Activated effector memory CD4-positive, alpha-beta T cell treated with Interleukin-2 at 50 U/mL for 16 hours (primary cell): Measurements from ENCODE around the gene C5AR2.
"Not testable (repeated sequence)": the region's sequence is repeated elsewhere in the genome, so short reads cannot be mapped to it uniquely, and the experiment has no call there.

Experiments
- DNase-seq: peaks from one replicate; pipeline ENCODE4 v3.0.0-alpha.2; 2020

C5AR2 gene

GRCh38 chr19:47331931-47332547, at the start of gene C5AR2:
TSS of gene C5AR2 (plus strand) at chr19:47332175. CDS start at chr19:47340800, 8,625 bp downstream.
- DNase-seq: no peak

GRCh38 chr19:47283405-47284059, 48.4 kb upstream of the C5AR2 start:
- DNase-seq: no peak

GRCh38 chr19:47284324-47284899, 47.6 kb upstream of the C5AR2 start:
- DNase-seq: no peak

GRCh38 chr19:47296036-47296435, 35.9 kb upstream of the C5AR2 start:
- DNase-seq: peak; percentile 43

- not testable (repeated sequence) for DNase-seq
These were observed 31.1 kb upstream of the C5AR2 start for GRCh38 chr19:47300867-47301266.

GRCh38 chr19:47302249-47302648, 29.7 kb upstream of the C5AR2 start:
- no peak for DNase-seq

GRCh38 chr19:47303966-47304365, 28.0 kb upstream of the C5AR2 start:
- no peak for DNase-seq

GRCh38 chr19:47305309-47305751, 26.6 kb upstream of the C5AR2 start:
- DNase-seq: peak; percentile 39

- DNase-seq: no peak
These were observed 25.7 kb upstream of the C5AR2 start for GRCh38 chr19:47306303-47306702.

- DNase-seq: no peak
These were observed 22.9 kb upstream of the C5AR2 start for GRCh38 chr19:47309038-47309437.

GRCh38 chr19:47309608-47310007, 22.4 kb upstream of the C5AR2 start, which contains the start of gene C5AR1:
TSS of gene C5AR1 (plus strand) at chr19:47309861. CDS start at chr19:47309896, 35 bp downstream.
- no peak for DNase-seq

- no peak for DNase-seq
These were observed 21.7 kb upstream of the C5AR2 start for GRCh38 chr19:47310323-47310722.

GRCh38 chr19:47310819-47311218, 21.2 kb upstream of the C5AR2 start:
- DNase-seq: no peak

- no peak for DNase-seq
These were observed 19.5 kb upstream of the C5AR2 start for GRCh38 chr19:47312366-47313006.

- no peak for DNase-seq
These were observed 18.1 kb upstream of the C5AR2 start for GRCh38 chr19:47313754-47314295.

- DNase-seq: no peak
These were observed 16.7 kb upstream of the C5AR2 start for GRCh38 chr19:47315125-47315821.

GRCh38 chr19:47316513-47316912, 15.5 kb upstream of the C5AR2 start:
- DNase-seq: no peak

- DNase-seq: no peak
These were observed 11.8 kb upstream of the C5AR2 start for GRCh38 chr19:47319923-47320871.

- DNase-seq: no peak
These were observed 10.3 kb upstream of the C5AR2 start for GRCh38 chr19:47321630-47322029.

GRCh38 chr19:47322058-47322457, 9.9 kb upstream of the C5AR2 start:
- DNase-seq: no peak

- DNase-seq: no peak
These were observed 8.6 kb upstream of the C5AR2 start for GRCh38 chr19:47323409-47323808.

- no peak for DNase-seq
These were observed 8.1 kb upstream of the C5AR2 start for GRCh38 chr19:47323872-47324271.
